Mucosa of stomach (tissue), 1 donor: ENCODE data around the gene GAS2.

ENCODE experiments used
- H3K27me3 ChIP-seq: one replicate; pipeline ENCODE4 v1.7.0; 2013; ENCODE audit warnings: mild to moderate bottlenecking, low read length; ENCODE audit not compliant: control insufficient read depth, insufficient read depth
- H3K36me3 ChIP-seq: one replicate; pipeline ENCODE4 v1.7.0; 2013; ENCODE audit warnings: low read length; ENCODE audit not compliant: control insufficient read depth, insufficient read depth
- H3K4me1 ChIP-seq: one replicate; pipeline ENCODE4 v1.7.0; 2013; ENCODE audit warnings: mild to moderate bottlenecking, low read length; ENCODE audit not compliant: control insufficient read depth, insufficient read depth
- H3K4me3 ChIP-seq: one replicate; pipeline ENCODE4 v1.7.0; 2013; ENCODE audit warnings: low read length
- H3K9ac ChIP-seq: one replicate; pipeline ENCODE4 v1.7.0; 2013; ENCODE audit warnings: mild to moderate bottlenecking, low read length, moderate library complexity
- H3K9me3 ChIP-seq: one replicate; pipeline ENCODE4 v1.7.0; 2013; ENCODE audit warnings: mild to moderate bottlenecking, low read length, moderate library complexity; ENCODE audit not compliant: control insufficient read depth
- donor health status: Pancreatic carcinoma.

GAS2 gene

GRCh38 chr11:22666325-22666687 lies at the start of gene GAS2:
TSS of gene GAS2 (plus strand) at chr11:22666611. CDS start at chr11:22674870, 8,259 bp downstream.
- H3K4me3 ChIP-seq, result peak within 1 kb of the TSS; percentile 44

DNA sequence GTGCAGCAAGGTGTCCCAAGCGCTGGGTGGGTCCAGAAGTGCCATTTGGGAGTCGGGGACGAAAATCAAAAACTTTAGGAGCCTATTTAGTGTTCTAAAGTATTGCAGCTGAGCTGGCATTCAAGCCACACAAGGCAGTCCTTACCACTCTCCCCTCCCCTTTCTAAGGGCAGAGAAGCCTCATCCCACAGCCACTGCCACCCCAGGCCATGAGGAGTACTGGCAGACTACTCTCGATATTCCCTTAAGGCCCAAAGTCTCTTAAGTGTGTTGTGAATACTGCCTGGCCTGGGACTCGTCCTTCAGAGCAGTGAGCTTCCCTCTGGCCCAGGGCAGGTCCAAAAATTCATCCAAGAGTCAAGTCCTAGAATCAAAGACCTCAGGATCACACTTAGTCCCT lies 48.5 kb upstream of the GAS2 start:
- no peaks in the 10 kb centered on the region for H3K27me3 ChIP-seq

More at GRCh38 chr11:22666325-22666687, at the start of gene GAS2:
- H3K4me1 ChIP-seq, result peaks cover 3% of the 10 kb centered on the region
- H3K27me3 ChIP-seq, result peaks cover 9% of the 10 kb centered on the region
- H3K9ac ChIP-seq, result peak within 1 kb of the TSS; percentile 79
- H3K9me3 ChIP-seq, result no peaks in the 10 kb centered on the region
- no peaks in the 10 kb centered on the region for H3K36me3 ChIP-seq

DNA sequence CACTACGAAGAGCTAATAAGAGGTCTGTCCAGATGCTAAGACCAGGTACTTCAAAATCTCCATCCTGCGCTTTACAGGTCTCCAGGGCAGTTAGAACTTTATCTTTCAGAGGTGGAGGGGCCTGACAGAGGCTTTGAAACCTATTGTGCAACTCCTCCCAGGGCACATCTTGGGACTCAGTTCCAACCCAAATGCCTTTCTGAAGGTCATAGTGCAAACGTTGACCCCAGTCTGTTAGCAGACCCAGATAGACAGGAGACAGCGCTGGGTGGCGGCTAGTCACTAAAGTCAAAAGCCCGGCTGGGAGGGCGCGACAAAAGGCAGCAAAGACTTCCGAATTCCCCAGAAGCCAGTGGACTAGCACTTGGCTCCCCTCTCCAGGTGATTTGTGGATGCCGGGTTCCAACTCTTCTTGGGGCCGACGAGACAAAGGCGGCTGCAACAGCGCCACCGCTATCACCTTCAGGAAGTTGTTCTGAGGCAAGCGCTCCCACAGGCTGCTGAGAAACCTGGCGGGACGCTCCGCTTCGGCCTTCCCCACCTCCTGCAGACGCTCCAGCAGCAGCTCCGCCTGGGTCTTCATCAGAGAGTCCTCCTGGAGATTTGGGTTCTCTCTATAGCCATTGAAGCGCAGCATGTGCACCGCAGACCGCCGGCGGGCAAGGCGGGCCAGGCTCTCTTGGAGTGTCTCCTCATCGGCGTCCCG lies 41.5 kb upstream of the GAS2 start:
- Histone ChIP-seq H3K4me1 (peaks cover 13% of the 10 kb centered on the region), H3K27me3 (no peaks in the 10 kb centered on the region), H3K9ac (peak overlapping the region; percentile 88), H3K9me3 (no peaks in the 10 kb centered on the region), H3K4me3 (peak overlapping the region; percentile 93), H3K36me3 (no peaks in the 10 kb centered on the region)

More for the DNA sequence above, 48.5 kb upstream of the GAS2 start:
- H3K9me3 ChIP-seq, result no peaks in the 10 kb centered on the region
- peaks cover 1% of the 10 kb centered on the region for H3K4me1 ChIP-seq
- no peak overlapping the region for H3K4me3 ChIP-seq
- H3K9ac ChIP-seq, result no peak overlapping the region
- no peaks in the 10 kb centered on the region for H3K36me3 ChIP-seq

DNA sequence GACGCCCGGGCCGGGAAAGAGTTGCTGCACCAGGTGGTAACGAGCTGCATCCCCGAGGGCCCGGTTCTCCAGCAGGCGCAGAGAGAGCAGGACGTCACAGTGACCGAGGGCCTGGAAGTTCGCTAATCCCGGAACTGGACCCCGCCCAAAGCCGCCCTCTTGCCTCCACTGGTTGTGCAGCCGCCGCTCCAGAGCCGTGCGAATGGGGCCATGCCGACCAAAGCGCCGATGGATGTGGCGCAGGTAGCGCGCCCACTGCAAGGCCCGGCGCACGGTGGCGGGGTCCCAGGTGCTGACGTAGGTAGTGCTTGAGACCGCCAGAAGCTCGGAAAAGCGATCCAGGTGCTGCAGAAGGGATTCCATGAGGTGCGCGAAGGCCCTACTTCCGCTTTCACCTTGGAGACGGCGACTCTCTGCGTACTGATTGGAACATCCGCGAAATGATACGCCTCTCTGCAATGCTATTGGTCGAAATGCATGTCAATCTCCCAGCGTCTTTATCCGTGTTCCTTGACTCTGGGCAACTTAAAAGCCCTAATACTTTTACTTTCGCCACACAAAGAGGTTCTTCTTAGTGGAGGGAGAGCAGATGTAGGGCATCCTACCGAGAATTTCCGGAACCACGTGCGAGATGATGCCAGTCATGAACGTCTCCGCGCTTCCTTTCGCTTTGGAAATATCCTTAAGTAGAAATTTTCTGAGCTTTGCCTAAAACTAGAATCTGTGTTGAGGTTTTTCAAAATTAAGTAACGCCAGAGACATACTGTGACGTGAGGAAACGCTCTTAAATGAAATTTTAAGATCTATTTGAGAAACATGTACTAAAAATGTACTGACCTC lies 40.7 kb upstream of the GAS2 start, which contains the start of gene FANCF:
FANCF (minus strand) TSS at position 376 of the 840 bp plus-strand sequence; CDS start at position 363, 13 bp downstream.
- peak within 1 kb of the TSS; percentile 88 for H3K9ac ChIP-seq
- peaks cover 13% of the 10 kb centered on the region for H3K4me1 ChIP-seq
- H3K9me3 ChIP-seq, result no peaks in the 10 kb centered on the region
- H3K4me3 ChIP-seq, result peak within 1 kb of the TSS; percentile 93
- H3K36me3 ChIP-seq, result no peaks in the 10 kb centered on the region
- no peaks in the 10 kb centered on the region for H3K27me3 ChIP-seq

DNA sequence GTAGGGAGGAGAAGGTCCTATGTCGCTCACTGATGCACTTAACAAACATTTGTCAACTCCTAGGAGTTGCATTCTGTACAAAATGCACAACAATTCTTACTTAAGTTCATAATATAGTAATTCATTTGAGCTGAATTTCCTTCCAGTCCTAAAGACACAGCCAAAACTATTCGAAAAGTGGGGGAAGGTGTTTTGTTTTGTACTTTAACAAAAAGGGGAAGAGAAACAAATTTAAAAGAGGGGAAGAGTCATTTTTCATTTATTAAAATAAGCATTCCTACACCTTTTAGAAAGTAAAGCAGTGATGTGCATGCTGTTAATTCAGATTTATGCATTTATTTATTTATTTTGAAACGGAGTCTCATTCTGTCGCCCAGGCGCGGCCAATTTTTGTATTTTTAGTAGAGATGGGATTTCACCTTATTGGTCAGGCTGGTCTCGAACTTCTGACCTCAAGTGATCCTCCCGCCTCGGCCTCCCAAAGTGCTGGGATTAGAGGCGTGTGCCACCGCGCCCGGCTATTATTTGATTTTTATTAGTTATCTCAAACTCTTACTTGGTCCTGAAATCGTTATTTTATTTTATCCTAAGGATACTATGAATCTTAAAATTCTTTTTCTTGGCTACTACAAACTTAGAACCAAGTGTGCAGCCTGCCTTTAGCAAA lies 39.7 kb upstream of the GAS2 start:
- no peaks in the 10 kb centered on the region for H3K9me3 ChIP-seq
- H3K4me3 ChIP-seq, result no peak overlapping the region
- H3K27me3 ChIP-seq, result no peaks in the 10 kb centered on the region
- H3K9ac ChIP-seq, result peak overlapping the region; percentile 88
- H3K36me3 ChIP-seq, result no peaks in the 10 kb centered on the region
- peaks cover 13% of the 10 kb centered on the region for H3K4me1 ChIP-seq

- Histone ChIP-seq H3K4me3 (no peak overlapping the region), H3K27me3 (no peaks in the 10 kb centered on the region), H3K36me3 (no peaks in the 10 kb centered on the region), H3K9me3 (no peaks in the 10 kb centered on the region), H3K9ac (no peak overlapping the region), H3K4me1 (peaks cover 13% of the 10 kb centered on the region)
Measured at GRCh38 chr11:22627421-22627820, 39.0 kb upstream of the GAS2 start.

DNA sequence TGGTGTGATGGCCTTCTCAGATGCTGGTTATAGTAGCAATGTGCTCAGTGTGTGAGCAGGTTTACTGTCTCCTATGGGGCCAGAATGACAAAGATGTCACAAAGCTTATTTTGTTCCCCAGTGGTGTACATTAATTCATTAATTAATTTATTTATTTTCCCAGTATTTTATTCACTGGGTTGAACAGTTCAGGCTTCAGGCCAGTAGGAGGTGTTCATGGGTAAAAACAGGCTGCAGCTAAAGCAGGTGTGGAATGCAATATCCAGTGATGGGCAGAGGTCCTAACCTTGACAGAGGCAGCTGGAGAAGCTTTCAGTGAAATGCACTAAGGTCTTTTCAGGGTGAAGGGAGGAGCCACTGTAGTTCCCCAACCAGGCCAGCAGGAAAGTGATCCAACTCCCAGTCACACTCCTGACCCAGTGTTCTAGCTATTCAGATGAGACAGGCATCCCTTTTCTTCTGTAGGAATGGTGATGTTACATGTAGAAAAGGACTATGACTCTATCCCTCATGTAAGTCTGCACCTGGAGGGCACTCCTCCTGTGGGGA lies 33.0 kb upstream of the GAS2 start:
- Histone ChIP-seq H3K4me1 (peaks cover 8% of the 10 kb centered on the region), H3K9me3 (no peaks in the 10 kb centered on the region), H3K9ac (no peak overlapping the region), H3K27me3 (no peaks in the 10 kb centered on the region), H3K36me3 (no peaks in the 10 kb centered on the region), H3K4me3 (no peak overlapping the region)

- Histone ChIP-seq H3K9me3 (no peaks in the 10 kb centered on the region), H3K27me3 (no peaks in the 10 kb centered on the region), H3K36me3 (no peaks in the 10 kb centered on the region), H3K4me1 (peaks cover 8% of the 10 kb centered on the region), H3K9ac (no peak overlapping the region), H3K4me3 (no peak overlapping the region)
Measured at GRCh38 chr11:22634897-22635629, 31.3 kb upstream of the GAS2 start.

GRCh38 chr11:22635689-22636088 lies 30.7 kb upstream of the GAS2 start:
- H3K9ac ChIP-seq, result no peak overlapping the region
- no peaks in the 10 kb centered on the region for H3K36me3 ChIP-seq
- H3K4me1 ChIP-seq, result peaks cover 8% of the 10 kb centered on the region
- H3K9me3 ChIP-seq, result no peaks in the 10 kb centered on the region
- H3K27me3 ChIP-seq, result no peaks in the 10 kb centered on the region
- H3K4me3 ChIP-seq, result no peak overlapping the region

DNA sequence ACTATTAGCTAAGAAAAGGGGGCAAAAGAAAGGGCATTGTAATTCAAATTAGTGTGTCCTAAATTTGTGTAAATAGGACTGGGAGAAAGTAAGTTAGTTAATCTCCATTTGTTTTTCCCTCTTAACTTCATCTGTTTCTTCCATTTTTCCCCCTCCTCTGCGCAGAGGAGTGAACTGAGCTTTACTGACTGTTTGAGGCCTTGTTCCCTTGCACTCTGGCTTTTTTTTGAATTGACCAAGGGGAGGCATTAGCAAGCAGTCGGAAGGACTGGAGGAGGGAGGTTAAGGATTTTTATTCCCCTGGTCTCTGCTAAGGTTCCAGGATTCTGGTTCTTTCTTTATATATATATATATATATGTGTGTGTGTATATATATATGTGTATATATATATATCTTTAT lies 25.5 kb upstream of the GAS2 start:
- no peaks in the 10 kb centered on the region for H3K27me3 ChIP-seq
- H3K9me3 ChIP-seq, result no peaks in the 10 kb centered on the region
- H3K4me1 ChIP-seq, result no peaks in the 10 kb centered on the region
- no peak overlapping the region for H3K9ac ChIP-seq
- H3K36me3 ChIP-seq, result no peaks in the 10 kb centered on the region
- H3K4me3 ChIP-seq, result no peak overlapping the region

DNA sequence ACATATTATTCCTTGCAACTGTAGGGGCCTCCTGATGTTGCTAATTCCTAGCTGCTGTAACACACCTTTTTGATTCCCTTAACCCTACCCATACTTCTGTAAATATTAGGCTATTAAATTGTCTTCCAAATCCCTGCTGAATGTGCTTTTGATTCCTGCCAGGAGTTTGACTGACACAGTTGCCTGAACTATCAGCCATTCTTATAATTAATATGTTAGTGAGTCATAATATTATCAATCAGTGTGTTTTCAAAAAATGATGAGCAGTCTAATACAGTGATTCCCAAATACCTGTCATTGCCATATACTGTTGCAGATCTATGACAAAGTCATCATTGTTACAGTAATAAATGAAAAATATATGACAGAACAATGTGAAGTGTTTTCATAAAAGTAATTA lies 24.9 kb upstream of the GAS2 start:
- Histone ChIP-seq H3K36me3 (no peaks in the 10 kb centered on the region), H3K27me3 (no peaks in the 10 kb centered on the region), H3K4me3 (no peak overlapping the region), H3K4me1 (no peaks in the 10 kb centered on the region), H3K9ac (no peak overlapping the region), H3K9me3 (no peaks in the 10 kb centered on the region)
